Measurements from ENCODE around the gene BRIP1. TPM values are rescaled to one million over a fixed set of nuclear protein-coding genes. Genes with fewer than 3 reads are reported as not detected.
"Not testable (repeated sequence)": the region's sequence is repeated elsewhere in the genome, so short reads cannot be mapped to it uniquely, and the experiment has no call there.

Gene BRIP1
- total RNA-seq, 1 donor from 2014 or later, result 18.9 TPM

GRCh38 chr17:61832463-61832862 lies 30.9 kb downstream of the BRIP1 start:
- no peak overlapping the region for H3K27ac Mint-ChIP-seq
- H3K9me3 Mint-ChIP-seq, result peaks cover 6% of the 10 kb centered on the region
- peaks cover 5% of the 10 kb centered on the region for H3K4me1 Mint-ChIP-seq (ENCODE audit: unreplicated experiment)
- H3K36me3 Mint-ChIP-seq, result peaks cover 8% of the 10 kb centered on the region
- H3K4me3 Mint-ChIP-seq, result no peak overlapping the region
- no peak for TF ChIP-seq CTCF (conservative IDR thresholded peaks at IDR 0.05)
- no peak for DNase-seq (ENCODE audit: extremely low spot score, unreplicated experiment)
- no peaks in the 10 kb centered on the region for H3K27me3 Mint-ChIP-seq

- H3K4me1 Mint-ChIP-seq (ENCODE audit: unreplicated experiment), result peaks cover 5% of the 10 kb centered on the region
- H3K27ac Mint-ChIP-seq, result no peak overlapping the region
- no peak for TF ChIP-seq CTCF (conservative IDR thresholded peaks at IDR 0.05)
- H3K27me3 Mint-ChIP-seq, result no peaks in the 10 kb centered on the region
- DNase-seq (ENCODE audit: extremely low spot score, unreplicated experiment), result no peak
- H3K36me3 Mint-ChIP-seq, result peaks cover 17% of the 10 kb centered on the region
- peaks cover 6% of the 10 kb centered on the region for H3K9me3 Mint-ChIP-seq
- H3K4me3 Mint-ChIP-seq, result no peak overlapping the region
Measured at GRCh38 chr17:61831099-61831498, 32.2 kb downstream of the BRIP1 start.

GRCh38 chr17:61828694-61829093 lies 34.6 kb downstream of the BRIP1 start:
- Mint-ChIP-seq H3K36me3 (peaks cover 27% of the 10 kb centered on the region), H3K4me1 (ENCODE audit: unreplicated experiment) (peaks cover 5% of the 10 kb centered on the region), H3K27me3 (no peaks in the 10 kb centered on the region), H3K9me3 (peaks cover 6% of the 10 kb centered on the region), H3K4me3 (no peak overlapping the region), H3K27ac (no peak overlapping the region)
- no peak for DNase-seq (ENCODE audit: extremely low spot score, unreplicated experiment)
- no peak for TF ChIP-seq CTCF (conservative IDR thresholded peaks at IDR 0.05)

- no peaks in the 10 kb centered on the region for H3K27me3 Mint-ChIP-seq
- no peak for TF ChIP-seq CTCF (conservative IDR thresholded peaks at IDR 0.05)
- DNase-seq (ENCODE audit: extremely low spot score, unreplicated experiment), result no peak
- peaks cover 27% of the 10 kb centered on the region for H3K36me3 Mint-ChIP-seq
- no peak overlapping the region for H3K4me3 Mint-ChIP-seq
- H3K27ac Mint-ChIP-seq, result no peak overlapping the region
- H3K9me3 Mint-ChIP-seq, result peaks cover 6% of the 10 kb centered on the region
- peaks cover 4% of the 10 kb centered on the region for H3K4me1 Mint-ChIP-seq (ENCODE audit: unreplicated experiment)
Measured at GRCh38 chr17:61827649-61828395, 35.5 kb downstream of the BRIP1 start.

GRCh38 chr17:61826866-61827265 lies 36.5 kb downstream of the BRIP1 start:
- H3K27me3 Mint-ChIP-seq; DNase-seq (ENCODE audit: extremely low spot score, unreplicated experiment); H3K4me3 Mint-ChIP-seq: not testable (repeated sequence)

GRCh38 chr17:61826198-61826597 lies 37.1 kb downstream of the BRIP1 start:
- not testable (repeated sequence) for H3K4me1 Mint-ChIP-seq (ENCODE audit: unreplicated experiment); H3K27ac Mint-ChIP-seq; H3K4me3 Mint-ChIP-seq; DNase-seq (ENCODE audit: extremely low spot score, unreplicated experiment); H3K9me3 Mint-ChIP-seq; H3K27me3 Mint-ChIP-seq
- H3K36me3 Mint-ChIP-seq, result peaks cover 38% of the 10 kb centered on the region

More at GRCh38 chr17:61826866-61827265, 36.5 kb downstream of the BRIP1 start:
- peaks cover 34% of the 10 kb centered on the region for H3K36me3 Mint-ChIP-seq
- H3K9me3 Mint-ChIP-seq; H3K4me1 Mint-ChIP-seq (ENCODE audit: unreplicated experiment); H3K27ac Mint-ChIP-seq: not testable (repeated sequence)
